Activated CD8-positive, alpha-beta memory T cell treated with anti-CD3 and anti-CD28 coated beads for 1 hour (primary cell): ENCODE results near the gene CCDC171.

Experiments used
- DNase-seq, 2 donors: peaks; one replicate each; pipeline ENCODE4 v3.0.0-alpha.2; 2020; ENCODE audit warnings: low read depth in 1 of 2; ENCODE audit errors: extremely low read depth in 1 of 2

CCDC171 gene

DNA sequence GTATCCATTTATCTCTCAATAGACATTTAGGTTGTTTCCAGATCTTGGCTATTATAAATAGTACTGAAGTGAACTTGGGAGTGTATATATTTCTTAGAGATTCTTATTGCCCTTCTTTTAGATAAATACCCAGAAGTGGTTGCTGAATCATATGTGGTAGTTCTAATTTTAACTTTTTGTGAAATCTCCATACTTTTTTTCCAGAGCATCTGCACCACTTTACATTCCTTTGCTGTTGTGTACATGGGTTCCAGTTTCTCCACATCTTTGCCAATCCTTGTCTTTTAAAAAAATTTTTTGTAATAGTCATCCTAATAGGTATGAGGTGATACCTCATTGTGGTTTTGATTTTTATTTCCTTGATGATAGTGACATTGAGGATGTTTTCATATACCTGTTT is 303.7 kb downstream of the CCDC171 start:
- DNase-seq = no peak

GRCh38 chr9:15867334-15867733 is 314.5 kb downstream of the CCDC171 start:
- DNase-seq = no peak

DNA sequence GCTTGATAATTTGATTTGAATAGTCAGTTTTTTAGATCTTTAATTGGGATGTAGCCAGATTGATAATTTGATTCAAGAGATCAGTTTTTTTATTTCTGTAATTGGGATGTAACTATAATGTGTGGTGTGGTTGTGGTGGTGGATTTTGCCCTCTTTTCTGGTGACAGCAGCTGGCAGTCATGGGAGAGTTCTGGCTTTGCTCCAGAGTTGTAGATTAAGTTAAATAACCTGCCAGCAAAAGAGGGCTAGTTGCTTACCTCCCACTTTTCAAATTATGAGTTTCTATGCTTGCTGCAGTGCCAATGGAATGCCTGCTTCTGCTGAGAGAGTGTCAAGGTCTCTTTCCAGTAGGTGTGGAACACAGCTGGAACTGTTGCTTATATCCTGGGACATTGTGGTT is 315.1 kb downstream of the CCDC171 start:
- no peak for DNase-seq

DNA sequence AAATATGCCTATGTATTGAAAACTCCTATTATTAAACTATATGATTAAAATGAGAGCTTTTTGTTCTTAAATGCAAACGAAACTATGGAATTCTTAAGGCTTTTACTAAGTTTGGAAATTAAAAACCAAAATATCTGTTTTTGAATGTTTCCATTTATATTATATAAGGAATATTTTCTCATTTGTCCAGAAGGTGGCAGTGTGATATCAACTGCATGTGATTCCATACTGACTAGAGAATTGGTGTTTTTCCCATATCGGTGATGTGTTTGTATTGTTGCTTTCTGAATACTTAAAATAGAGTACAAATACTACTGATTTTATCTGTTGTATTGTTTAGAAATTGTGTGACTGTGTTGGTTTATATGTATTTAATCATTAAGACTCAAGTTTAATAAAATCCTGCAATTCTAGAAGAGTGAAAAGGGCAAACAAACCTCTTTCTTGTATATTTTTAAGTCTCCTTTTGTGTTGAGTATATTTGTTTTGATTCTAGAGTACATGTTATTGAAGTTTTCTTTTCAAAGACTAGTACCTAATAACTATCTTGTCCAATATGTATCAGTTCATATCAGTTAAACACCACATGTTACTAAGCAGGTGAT is 320.8 kb downstream of the CCDC171 start:
- no peak for DNase-seq

GRCh38 chr9:15882328-15882727 is 329.5 kb downstream of the CCDC171 start:
- no peak for DNase-seq

- no peak for DNase-seq
Observed at GRCh38 chr9:15882883-15883282, 330.0 kb downstream of the CCDC171 start.

DNA sequence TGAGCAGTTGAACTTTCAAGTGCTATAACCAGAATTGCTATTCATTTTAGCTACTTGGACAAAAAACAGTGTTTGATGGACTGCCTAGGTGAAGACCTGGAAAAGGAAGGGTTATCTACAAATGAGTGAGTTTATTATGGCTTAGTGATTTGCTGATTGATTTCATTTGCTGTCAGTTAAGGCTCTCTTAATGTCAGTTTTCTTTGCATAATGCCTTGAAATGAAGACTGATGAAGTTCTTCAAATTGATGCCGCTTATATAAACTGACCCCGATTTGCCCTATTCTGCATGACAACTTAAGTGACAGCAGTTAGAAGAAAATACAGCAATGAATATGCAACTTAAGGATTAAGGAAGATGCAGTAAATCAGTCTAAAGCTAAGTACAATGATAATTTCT is 332.6 kb downstream of the CCDC171 start:
- no peak for DNase-seq

GRCh38 chr9:15889555-15889954 is 336.7 kb downstream of the CCDC171 start:
- DNase-seq = no peak

DNA sequence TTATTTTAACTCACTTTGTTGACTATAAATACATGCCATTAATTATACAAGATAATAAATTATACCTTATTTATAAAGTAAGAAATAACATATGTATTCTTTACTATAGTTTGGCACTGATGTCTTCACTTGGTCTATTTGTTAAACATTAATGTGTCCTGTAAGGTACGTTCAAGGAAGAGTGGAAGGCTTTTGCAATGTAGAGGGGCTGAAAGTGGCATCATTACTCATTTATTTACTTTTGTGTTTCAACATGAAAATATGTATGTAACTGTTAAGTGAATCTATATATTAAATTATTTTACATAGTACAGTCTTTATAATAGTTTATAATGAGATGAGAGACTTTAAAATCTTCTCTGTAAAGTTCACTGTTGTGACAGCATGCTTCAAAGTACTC is 348.7 kb downstream of the CCDC171 start:
- DNase-seq = no peak

DNA sequence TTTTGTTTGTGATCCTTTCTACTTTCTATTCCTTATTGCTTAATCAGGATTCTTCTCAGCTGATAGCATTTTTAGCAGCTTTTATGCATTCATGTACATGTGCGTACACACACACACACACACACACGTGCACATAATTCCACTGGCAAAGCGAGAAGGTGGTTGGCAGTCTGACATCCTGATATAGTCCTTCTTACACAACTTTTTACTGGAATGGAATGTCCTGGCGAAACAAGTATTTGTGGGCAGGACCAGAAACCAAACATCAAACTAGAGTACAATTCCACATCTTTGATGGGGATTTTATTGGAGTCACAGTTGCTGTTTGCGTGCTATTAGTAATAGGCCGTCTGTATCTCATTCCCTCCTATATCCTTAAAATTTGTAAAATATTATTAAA is 356.5 kb downstream of the CCDC171 start:
- DNase-seq = no peak

GRCh38 chr9:15915711-15916110 is 362.9 kb downstream of the CCDC171 start:
- DNase-seq = no peak

GRCh38 chr9:15927161-15927560 is 374.3 kb downstream of the CCDC171 start:
- DNase-seq = no peak

GRCh38 chr9:15935661-15936305 is 382.9 kb downstream of the CCDC171 start:
- DNase-seq = no peak

- no peak for DNase-seq
Observed at GRCh38 chr9:15936306-15936921, 383.6 kb downstream of the CCDC171 start.

GRCh38 chr9:15942831-15943424 is 390.1 kb downstream of the CCDC171 start:
- no peak for DNase-seq

GRCh38 chr9:15944341-15944740 is 391.5 kb downstream of the CCDC171 start:
- no peak for DNase-seq

DNA sequence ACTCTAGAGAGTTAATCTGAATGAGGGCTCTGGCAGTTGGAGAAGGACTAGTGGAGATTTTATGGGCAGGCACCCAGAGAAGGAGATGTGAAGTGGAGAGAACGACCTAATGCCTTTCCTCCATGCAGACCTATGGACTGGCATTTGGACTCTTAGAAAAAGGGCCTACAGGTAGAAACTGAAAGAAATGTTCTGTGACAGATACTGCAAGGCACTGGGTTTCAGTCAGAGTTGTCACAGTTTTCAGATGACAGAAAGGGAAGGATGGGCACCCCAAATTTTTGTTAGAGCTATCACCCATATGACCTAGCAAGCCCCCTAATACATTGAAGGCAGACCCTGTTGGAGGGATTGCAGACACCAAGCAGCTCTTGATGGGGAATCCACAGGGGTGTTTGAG is 406.8 kb downstream of the CCDC171 start:
- no peak for DNase-seq

DNA sequence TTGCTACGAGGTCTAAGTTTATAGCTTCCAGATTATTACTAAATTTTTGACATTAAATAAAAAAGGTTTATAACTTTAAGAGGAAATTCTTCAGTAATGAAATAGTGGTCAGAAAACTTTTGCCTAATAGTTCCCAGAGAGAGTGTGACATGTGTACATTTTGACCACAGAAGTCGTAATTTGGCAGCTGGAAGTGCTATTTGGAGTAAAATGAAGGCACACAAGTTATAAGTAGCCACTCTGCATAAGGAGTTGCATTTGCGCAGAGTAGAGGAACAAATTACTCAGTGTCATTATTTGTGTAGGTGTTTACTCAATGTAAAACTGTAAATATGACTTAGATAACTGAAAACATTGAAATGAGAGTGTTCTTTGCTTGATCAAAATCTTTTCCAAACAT is 408.4 kb downstream of the CCDC171 start:
- DNase-seq = no peak

DNA sequence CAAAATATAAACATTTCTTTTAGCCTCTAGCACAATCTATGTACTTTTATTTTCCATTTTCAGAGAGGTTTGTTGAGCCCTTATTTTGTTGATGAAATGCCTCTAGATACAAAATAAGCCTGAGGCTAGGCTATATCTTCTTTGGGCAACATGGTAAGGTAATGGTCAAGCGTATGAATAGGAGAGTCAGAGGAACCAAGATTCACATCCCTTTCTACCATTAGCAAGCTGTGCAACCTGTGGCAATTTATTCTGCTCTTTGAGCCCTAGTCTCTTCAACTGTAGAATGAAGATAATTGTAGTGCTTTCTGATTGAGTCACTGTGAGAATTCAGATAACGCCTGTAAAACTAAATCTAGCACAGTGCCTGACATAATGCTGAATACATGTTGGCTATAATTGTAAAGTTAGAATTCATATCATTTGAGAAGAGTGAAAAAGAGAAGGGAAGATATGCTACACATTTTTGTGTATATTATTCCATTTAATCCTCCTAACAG is 412.5 kb downstream of the CCDC171 start:
- no peak for DNase-seq

DNA sequence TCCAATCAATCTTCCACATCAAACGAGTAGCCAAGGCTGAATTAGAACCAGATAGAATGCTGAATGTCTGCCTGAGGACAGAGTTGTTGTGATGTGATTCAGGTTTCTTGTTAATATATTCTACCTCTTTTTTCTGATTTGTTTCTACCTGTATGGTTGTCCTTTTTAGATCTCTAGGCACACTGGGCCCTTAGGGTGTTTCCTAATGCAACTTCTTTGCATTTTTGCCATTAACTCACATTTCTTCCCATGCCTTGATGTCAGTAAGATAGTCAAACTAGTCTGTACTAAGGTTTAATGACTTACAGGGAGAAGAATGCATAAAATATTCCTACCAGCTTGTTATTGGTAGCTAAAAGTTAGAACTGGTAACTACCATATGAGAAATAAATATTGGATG is 413.6 kb downstream of the CCDC171 start:
- DNase-seq = no peak

DNA sequence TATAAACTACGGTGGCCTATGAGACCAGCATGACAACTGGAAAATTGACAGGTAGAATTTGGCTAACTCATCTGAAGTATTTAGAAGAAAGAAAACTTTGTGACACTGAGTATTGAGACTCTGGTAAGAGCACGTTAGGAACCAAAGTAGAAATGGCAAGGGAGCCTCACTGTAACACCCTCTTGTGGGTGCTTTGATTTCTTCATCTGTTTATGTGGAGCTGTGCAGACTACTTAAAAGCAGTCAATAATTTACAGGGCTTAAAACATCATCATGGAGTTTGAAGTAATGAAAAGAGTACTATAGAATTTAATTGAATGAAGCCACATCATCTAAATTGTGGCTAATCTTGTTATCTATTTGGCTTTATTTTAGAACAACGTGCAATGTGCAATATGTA is 414.2 kb downstream of the CCDC171 start:
- no peak for DNase-seq

DNA sequence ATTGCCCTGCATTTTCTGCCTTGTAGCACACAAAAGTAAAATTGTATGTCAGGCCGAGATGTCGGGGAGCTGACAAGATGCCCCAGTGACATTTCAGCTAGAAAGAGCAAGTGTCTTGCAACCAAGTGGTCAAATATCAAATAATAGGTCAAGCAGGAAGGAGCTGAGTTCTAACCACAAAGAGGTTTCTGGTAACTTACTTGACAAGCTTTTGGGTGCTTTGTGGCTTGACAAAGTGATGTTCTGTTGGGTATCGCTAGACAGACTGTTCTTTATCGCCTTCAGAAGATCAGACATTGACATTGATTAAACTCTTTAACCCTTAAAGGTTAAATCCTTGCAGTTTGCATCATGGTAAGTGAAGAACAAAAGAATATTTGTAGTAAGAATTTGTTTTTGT is 419.9 kb downstream of the CCDC171 start:
- DNase-seq = no peak
